ENCODE results near the gene SLC43A1. TPM values are rescaled to one million over a fixed set of nuclear protein-coding genes. Genes with fewer than 3 reads are reported as not detected.

The SLC43A1 gene
- total and polyA plus RNA-seq, 2 of the 4 experiments (the other 2 are of a cell fraction) = 10.0 to 17.0 TPM

DNA sequence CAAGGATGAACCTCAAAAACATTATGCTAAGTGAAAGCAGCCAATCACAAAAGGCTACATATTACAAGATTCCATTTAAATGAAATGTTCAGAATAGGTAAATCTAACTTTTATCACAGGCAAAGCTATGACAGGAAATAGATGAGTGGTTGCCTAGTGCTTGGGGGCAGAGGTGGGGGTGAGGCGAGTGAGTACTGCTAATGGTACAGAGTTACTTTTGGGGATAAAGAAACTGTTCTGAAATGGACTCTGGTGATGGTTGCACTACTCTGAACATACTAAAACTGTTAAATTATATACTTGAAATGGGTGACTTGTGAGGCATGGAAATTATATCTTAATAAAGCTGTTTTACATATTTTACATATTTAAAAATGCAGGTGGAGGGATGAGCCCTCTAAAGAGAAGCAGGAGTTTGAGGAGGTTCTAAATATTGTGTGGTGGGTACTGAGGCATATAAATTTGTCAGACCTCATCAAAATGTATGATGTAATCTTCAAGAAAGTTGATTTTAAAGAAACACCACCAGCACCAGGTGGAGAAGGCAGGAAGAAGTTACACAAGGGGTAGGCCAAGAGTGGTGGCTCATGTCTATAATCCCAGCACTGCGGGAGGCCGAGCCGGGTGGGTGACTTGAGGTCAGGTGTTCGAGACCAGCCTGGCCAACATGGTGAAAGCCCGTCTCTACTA is 3.6 kb downstream of the SLC43A1 start:
- Histone ChIP-seq H3K9me1 (ENCODE audit: insufficient read depth, low read length) (no peaks in the 10 kb centered on the region; the same call in 1 of the 2 replicates), H3K36me3 (ENCODE audit: control insufficient read depth, insufficient read depth, low read length) (peaks cover 8% of the 10 kb centered on the region; the same call in 1 of the 2 replicates), H3K27ac (ENCODE audit: insufficient read depth, low read length) (no peak overlapping the region), H3K9me3 (ENCODE audit: control insufficient read depth, insufficient read depth, low read length) (no peaks in the 10 kb centered on the region), H2BK120ac (ENCODE audit: low read depth, low read length) (no peak overlapping the region), H2AK5ac (ENCODE audit: low read depth, low read length) (no peak overlapping the region), H3K27me3 (ENCODE audit: control insufficient read depth, insufficient read depth, low read length) (no peaks in the 10 kb centered on the region), H3K56ac (ENCODE audit: extremely low read depth, insufficient read depth, low read length) (no peak overlapping the region), H2BK15ac (ENCODE audit: low read depth, low read length) (no peak overlapping the region), H3K23ac (ENCODE audit: low read depth, low read length) (no peak overlapping the region), H3K4me1 (ENCODE audit: control insufficient read depth, insufficient read depth, low read length) (no peaks in the 10 kb centered on the region; the same call in 1 of the 2 replicates), H3K18ac (ENCODE audit: low read depth, low read length) (no peak overlapping the region), H3K4me3 (ENCODE audit: insufficient read depth, low read depth, low read length) (no peak overlapping the region), H2BK20ac (ENCODE audit: low read depth, low read length) (no peak overlapping the region), H3K4me2 (ENCODE audit: low read depth, low read length) (no peak overlapping the region), H4K91ac (ENCODE audit: insufficient read depth, low read depth, low read length) (no peak overlapping the region), H3K9ac (ENCODE audit: low read depth, low read length) (no peak overlapping the region), H2BK5ac (ENCODE audit: low read depth, low read length, poor library complexity, severe bottlenecking) (no peak overlapping the region), H4K5ac (ENCODE audit: low read depth, low read length) (no peak overlapping the region), H4K20me1 (ENCODE audit: insufficient read depth, low read length) (peaks cover 7% of the 10 kb centered on the region; the same call in 1 of the 2 replicates), H3K14ac (replicated peaks; ENCODE audit: low read depth, low read length) (no peak overlapping the region), H4K8ac (ENCODE audit: low read depth in 2 of 2, low read length in 2 of 2) (no peak overlapping the region), H3K79me1 (ENCODE audit: low read depth in 1 of 2, low read length in 2 of 2) (peaks cover 7 to 24% of the 10 kb centered on the region in 2 experiments; a peak in 3 of 4 replicates), H2AFZ (replicated peaks; ENCODE audit: low read length, poor library complexity) (no peak overlapping the region), H3K4ac (ENCODE audit: low read depth, low read length) (no peak overlapping the region), H2AK9ac (replicated peaks; ENCODE audit: low read depth, low read length, poor library complexity) (no peak overlapping the region)
- ChIA-PET CTCF (interaction anchor here (1.1 kb wide), 1 partner anchor 19 kb away, joined by 3 read pairs; no protein-coding TSS in a partner anchor), POLR2A (ENCODE audit: unreplicated experiment) (no interaction called here)
- BruUV-seq (replicated peaks) = no TSS peak
- in situ Hi-C loops (cut with MboI; ENCODE audit: low sequenced_read_pairs) = loop anchor here (25.0 kb wide), 1 partner anchor 675 kb away; no protein-coding TSS in a partner anchor
- intact Hi-C loops (cut with micrococcal nuclease) = no loop called here
- 90% methylated on average over 4 of the region's 6 CpGs; no CpG with 5 or more reads in 1 of the 2 experiments for WGBS, 2 experiments (ENCODE audit: extremely low coverage in 2 of 2, insufficient read length in 1 of 2)
- TF ChIP-seq, protein P1, sequence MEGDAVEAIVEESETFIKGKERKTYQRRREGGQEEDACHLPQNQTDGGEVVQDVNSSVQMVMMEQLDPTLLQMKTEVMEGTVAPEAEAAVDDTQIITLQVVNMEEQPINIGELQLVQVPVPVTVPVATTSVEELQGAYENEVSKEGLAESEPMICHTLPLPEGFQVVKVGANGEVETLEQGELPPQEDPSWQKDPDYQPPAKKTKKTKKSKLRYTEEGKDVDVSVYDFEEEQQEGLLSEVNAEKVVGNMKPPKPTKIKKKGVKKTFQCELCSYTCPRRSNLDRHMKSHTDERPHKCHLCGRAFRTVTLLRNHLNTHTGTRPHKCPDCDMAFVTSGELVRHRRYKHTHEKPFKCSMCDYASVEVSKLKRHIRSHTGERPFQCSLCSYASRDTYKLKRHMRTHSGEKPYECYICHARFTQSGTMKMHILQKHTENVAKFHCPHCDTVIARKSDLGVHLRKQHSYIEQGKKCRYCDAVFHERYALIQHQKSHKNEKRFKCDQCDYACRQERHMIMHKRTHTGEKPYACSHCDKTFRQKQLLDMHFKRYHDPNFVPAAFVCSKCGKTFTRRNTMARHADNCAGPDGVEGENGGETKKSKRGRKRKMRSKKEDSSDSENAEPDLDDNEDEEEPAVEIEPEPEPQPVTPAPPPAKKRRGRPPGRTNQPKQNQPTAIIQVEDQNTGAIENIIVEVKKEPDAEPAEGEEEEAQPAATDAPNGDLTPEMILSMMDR (conservative IDR thresholded peaks at IDR 0.05; ENCODE audit: low read depth, low read length) = no peak
- TF ChIP-seq CEBPB (IDR thresholded peaks at IDR 0.05; ENCODE audit: low read depth, low read length) = peak; percentile 14; the same call in 1 of the 2 replicates
- TF ChIP-seq, protein P2, sequence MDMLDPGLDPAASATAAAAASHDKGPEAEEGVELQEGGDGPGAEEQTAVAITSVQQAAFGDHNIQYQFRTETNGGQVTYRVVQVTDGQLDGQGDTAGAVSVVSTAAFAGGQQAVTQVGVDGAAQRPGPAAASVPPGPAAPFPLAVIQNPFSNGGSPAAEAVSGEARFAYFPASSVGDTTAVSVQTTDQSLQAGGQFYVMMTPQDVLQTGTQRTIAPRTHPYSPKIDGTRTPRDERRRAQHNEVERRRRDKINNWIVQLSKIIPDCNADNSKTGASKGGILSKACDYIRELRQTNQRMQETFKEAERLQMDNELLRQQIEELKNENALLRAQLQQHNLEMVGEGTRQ (IDR thresholded peaks at IDR 0.05; ENCODE audit: low read depth, low read length) = no peak
- TF ChIP-seq RAD21 (IDR thresholded peaks at IDR 0.05; ENCODE audit: low read length) = no peak
- no peak for ATAC-seq (ENCODE audit: low read depth)
- no peak for DNase-seq
- dilution Hi-C loops (cut with HindIII; ENCODE audit: low sequenced_read_pairs, unreplicated experiment) = no loop called here
